HL-60 (cell line): ENCODE data around the gene KRTAP1-5.

ENCODE experiments used
- GABPA ChIP-seq: IDR thresholded peaks from 2 replicates; pipeline ENCODE4 v1.6.1; 2012; ENCODE audit warnings: low read depth
- TF ChIP-seq, protein P1 (sequence below): IDR thresholded peaks from one replicate; pipeline ENCODE4 v1.5.1; 2011; ENCODE audit warnings: low read length, control low read depth, inconsistent platforms; ENCODE audit not compliant: insufficient read depth

DNA sequence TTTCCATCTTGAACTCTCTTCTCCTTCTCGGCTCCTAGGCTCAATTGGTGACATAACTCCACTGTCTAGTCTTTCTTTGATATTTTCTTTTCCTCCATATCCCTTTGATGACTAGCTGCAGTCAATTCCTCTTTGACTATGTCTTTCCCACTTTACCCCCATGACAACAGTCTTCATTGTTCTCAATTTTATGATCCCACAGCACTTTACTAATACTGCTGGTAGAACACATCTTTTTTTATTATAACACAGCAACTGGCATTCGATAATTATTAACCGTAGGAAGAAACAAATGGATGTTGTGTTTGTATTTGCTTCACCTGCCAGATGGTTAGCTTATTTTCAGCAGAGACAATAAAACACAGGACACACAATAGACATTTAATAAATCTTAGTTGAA is 34.3 kb downstream of the KRTAP1-5 start:
- no peak for TF ChIP-seq GABPA
- TF ChIP-seq, protein P1, sequence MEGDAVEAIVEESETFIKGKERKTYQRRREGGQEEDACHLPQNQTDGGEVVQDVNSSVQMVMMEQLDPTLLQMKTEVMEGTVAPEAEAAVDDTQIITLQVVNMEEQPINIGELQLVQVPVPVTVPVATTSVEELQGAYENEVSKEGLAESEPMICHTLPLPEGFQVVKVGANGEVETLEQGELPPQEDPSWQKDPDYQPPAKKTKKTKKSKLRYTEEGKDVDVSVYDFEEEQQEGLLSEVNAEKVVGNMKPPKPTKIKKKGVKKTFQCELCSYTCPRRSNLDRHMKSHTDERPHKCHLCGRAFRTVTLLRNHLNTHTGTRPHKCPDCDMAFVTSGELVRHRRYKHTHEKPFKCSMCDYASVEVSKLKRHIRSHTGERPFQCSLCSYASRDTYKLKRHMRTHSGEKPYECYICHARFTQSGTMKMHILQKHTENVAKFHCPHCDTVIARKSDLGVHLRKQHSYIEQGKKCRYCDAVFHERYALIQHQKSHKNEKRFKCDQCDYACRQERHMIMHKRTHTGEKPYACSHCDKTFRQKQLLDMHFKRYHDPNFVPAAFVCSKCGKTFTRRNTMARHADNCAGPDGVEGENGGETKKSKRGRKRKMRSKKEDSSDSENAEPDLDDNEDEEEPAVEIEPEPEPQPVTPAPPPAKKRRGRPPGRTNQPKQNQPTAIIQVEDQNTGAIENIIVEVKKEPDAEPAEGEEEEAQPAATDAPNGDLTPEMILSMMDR = no peak
